CD4-positive, CD25-positive, alpha-beta regulatory T cell (primary cell): ENCODE measurements around the gene DLX1. TPM values are rescaled to one million over a fixed set of nuclear protein-coding genes. Genes with fewer than 3 reads are reported as not detected.

Experiments
- ATAC-seq, 2 donors: fragments of 150-1000 bp; cut with Tn5 transposase; one replicate each; pipeline ENCODE4 v1.10.0; 2021; ENCODE audit warnings: low read depth in 2 of 2, moderate number of reproducible peaks in 2 of 2, moderate library complexity in 1 of 2
- DNase-seq, 3 donors: peaks; one replicate each; pipeline versions ENCODE4 v3.0.0 to v3.0.0-alpha.2; 2012 to 2022; ENCODE audit warnings: mixed read lengths in 1 of 3
- H3K27ac ChIP-seq: one replicate; pipeline ENCODE4 v1.7.0; 2013; ENCODE audit warnings: mild to moderate bottlenecking, low read length; ENCODE audit not compliant: insufficient read depth, poor library complexity, severe bottlenecking
- H3K27me3 ChIP-seq: one replicate; pipeline ENCODE4 v1.7.0; 2013; ENCODE audit warnings: low read length; ENCODE audit not compliant: control insufficient read depth, insufficient read depth
- H3K36me3 ChIP-seq: one replicate; pipeline ENCODE4 v1.7.0; 2013; ENCODE audit warnings: mild to moderate bottlenecking, low read length, moderate library complexity; ENCODE audit not compliant: control insufficient read depth, insufficient read depth
- H3K4me1 ChIP-seq: 2 replicates; pipeline ENCODE4 v1.7.0; 2013; ENCODE audit warnings: mild to moderate bottlenecking, low read length; ENCODE audit not compliant: insufficient read depth, control insufficient read depth, poor library complexity, severe bottlenecking
- H3K4me3 ChIP-seq: one replicate; pipeline ENCODE4 v1.7.0; 2013; ENCODE audit warnings: low read depth, mild to moderate bottlenecking, low read length, moderate library complexity
- H3K9me3 ChIP-seq, 2 experiments: 1 replicate in 1 of 2; 2 replicates in 1 of 2; pipeline ENCODE4 v1.7.0; 2013; ENCODE audit warnings: low read length in 2 of 2, mild to moderate bottlenecking in 1 of 2, moderate library complexity in 1 of 2; ENCODE audit not compliant: control insufficient read depth in 2 of 2
- H3K27ac Mint-ChIP-seq, 3 donors: one replicate each; pipeline ENCODE4 v1.8.0; 2020 to 2022; ENCODE audit warnings: mild to moderate bottlenecking in 3 of 3, mixed read lengths in 3 of 3, moderate library complexity in 2 of 3
- H3K27me3 Mint-ChIP-seq: one replicate; pipeline ENCODE4 v1.8.0; 2022; ENCODE audit warnings: mild to moderate bottlenecking, mixed read lengths
- H3K36me3 Mint-ChIP-seq: one replicate; pipeline ENCODE4 v1.8.0; 2020; ENCODE audit warnings: mixed read lengths
- H3K4me1 Mint-ChIP-seq, 4 donors: one replicate each; pipeline ENCODE4 v1.8.0; 2020 to 2022; ENCODE audit warnings: mixed read lengths in 4 of 4, mild to moderate bottlenecking in 1 of 4
- H3K4me3 Mint-ChIP-seq, 4 donors: one replicate each; pipeline ENCODE4 v1.8.0; 2020 to 2022; ENCODE audit warnings: mild to moderate bottlenecking in 4 of 4, mixed read lengths in 4 of 4, moderate library complexity in 3 of 4
- H3K9me3 Mint-ChIP-seq, 7 donors: one replicate each; pipeline ENCODE4 v1.8.0; 2020 to 2022; ENCODE audit warnings: mixed read lengths in 7 of 7, mild to moderate bottlenecking in 3 of 7, moderate library complexity in 2 of 7
- polyA plus RNA-seq, 4 donors: library from polyadenylated mRNA; unstranded; fragments of 300-500 nt; fragmentation: Illumina TruSeq; gene quantifications; one replicate each; pipeline ENCODE4 v1.2.3, GENCODE V29; 2021
- total RNA-seq: library from RNA; stranded (reverse); gene quantifications from one replicate; pipeline ENCODE4 v1.2.3, GENCODE V29; 2022

DLX1 gene
- not detected for total RNA-seq
- not detected for polyA plus RNA-seq

DNA sequence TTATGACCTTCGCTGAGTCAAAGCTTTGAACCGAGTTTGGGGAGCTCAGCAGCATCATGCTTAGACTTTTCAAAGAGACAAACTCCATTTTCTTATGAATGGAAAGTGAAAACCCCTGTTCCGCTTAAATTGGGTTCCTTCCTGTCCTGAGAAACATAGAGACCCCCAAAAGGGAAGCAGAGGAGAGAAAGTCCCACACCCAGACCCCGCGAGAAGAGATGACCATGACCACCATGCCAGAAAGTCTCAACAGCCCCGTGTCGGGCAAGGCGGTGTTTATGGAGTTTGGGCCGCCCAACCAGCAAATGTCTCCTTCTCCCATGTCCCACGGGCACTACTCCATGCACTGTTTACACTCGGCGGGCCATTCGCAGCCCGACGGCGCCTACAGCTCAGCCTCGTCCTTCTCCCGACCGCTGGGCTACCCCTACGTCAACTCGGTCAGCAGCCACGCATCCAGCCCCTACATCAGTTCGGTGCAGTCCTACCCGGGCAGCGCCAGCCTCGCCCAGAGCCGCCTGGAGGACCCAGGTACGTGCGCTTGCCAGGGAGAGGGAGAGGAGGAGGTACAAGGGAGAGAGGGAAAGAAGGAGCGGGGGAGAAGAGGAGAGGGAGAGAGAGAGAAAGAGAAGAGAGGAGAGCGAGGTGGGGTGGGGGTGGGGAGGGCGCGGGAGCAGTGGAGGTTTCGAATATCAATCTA lies at the start of gene DLX1:
Gene DLX1, plus strand, starts transcription at position 48 of the 700 bp plus-strand sequence. Its CDS starts 171 bp downstream, at position 219.
- H3K4me1 ChIP-seq: peaks cover 61% of the 10 kb centered on the region
- H3K27ac ChIP-seq: no peak within 1 kb of the TSS
- Mint-ChIP-seq H3K9me3 (peaks cover 0 to 20% (median 6%) of the 10 kb centered on the region in 7 donors), H3K27ac (peak within 1 kb of the TSS in 1 of 3 donors; percentile 39), H3K4me3 (peak within 1 kb of the TSS; percentile 81 to 97 (median 90)), H3K27me3 (peaks cover 99% of the 10 kb centered on the region), H3K4me1 (peaks cover 25 to 78% (median 51%) of the 10 kb centered on the region in 4 donors), H3K36me3 (no peaks in the 10 kb centered on the region)
- peaks cover 0 to 18% of the 10 kb centered on the region in 2 experiments for H3K9me3 ChIP-seq
- no peaks in the 10 kb centered on the region for H3K36me3 ChIP-seq
- H3K4me3 ChIP-seq: peak within 1 kb of the TSS; percentile 68
- DNase-seq (no peak), ATAC-seq (no peak)
- H3K27me3 ChIP-seq: peaks cover 71% of the 10 kb centered on the region

DNA sequence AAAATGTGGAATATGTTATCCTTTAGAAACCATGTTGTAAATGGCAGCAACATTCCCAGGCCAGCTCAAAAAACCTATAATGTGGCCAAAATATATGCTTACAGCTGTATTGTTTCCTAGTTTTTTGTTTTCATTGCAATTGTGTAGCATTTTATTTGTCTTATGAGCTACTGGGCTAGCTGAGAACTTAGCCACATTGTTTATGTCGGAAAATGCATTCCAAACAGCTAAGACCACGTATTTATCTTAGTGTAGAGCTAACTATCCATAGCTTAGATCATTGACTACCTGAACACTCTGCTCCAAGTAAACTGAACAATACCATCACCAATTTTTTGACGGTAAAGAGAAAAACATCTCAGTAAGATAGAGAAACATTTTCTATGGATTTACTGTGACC lies 47.2 kb upstream of the DLX1 start:
- no peaks in the 10 kb centered on the region for H3K36me3 Mint-ChIP-seq
- no peaks in the 10 kb centered on the region for H3K9me3 Mint-ChIP-seq
- Histone ChIP-seq H3K4me3 (no peak overlapping the region), H3K4me1 (no peaks in the 10 kb centered on the region), H3K36me3 (no peaks in the 10 kb centered on the region), H3K27me3 (no peaks in the 10 kb centered on the region), H3K9me3 (no peaks in the 10 kb centered on the region), H3K27ac (no peak overlapping the region)
- H3K27me3 Mint-ChIP-seq: no peaks in the 10 kb centered on the region
- no peaks in the 10 kb centered on the region for H3K4me1 Mint-ChIP-seq
- no peak overlapping the region for H3K4me3 Mint-ChIP-seq
- ATAC-seq (no peak), DNase-seq (no peak)
- H3K27ac Mint-ChIP-seq: no peak overlapping the region

DNA sequence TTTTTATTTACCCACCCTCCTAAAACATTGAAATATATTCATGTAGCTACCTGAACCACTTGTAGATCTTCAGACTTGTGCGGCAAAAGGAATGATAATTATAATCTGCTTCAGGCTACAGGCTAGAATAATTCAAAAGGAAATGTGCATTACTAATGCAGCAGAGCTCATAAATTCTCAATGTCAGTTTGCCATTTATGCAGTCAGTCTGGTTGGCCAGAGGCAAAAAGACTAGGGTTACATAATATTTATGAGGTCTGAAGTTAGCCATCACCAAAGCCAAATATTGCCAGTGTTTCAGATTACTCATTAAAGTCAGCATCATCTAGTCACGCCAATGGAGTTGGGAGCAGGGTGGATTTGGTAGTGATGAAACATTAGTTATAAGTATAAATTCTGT lies 46.7 kb upstream of the DLX1 start:
- H3K4me1 ChIP-seq: no peaks in the 10 kb centered on the region
- no peaks in the 10 kb centered on the region for H3K9me3 ChIP-seq
- H3K36me3 Mint-ChIP-seq: no peaks in the 10 kb centered on the region
- no peak for DNase-seq
- H3K27ac ChIP-seq: no peak overlapping the region
- no peaks in the 10 kb centered on the region for H3K27me3 ChIP-seq
- H3K4me3 Mint-ChIP-seq: no peak overlapping the region
- no peak overlapping the region for H3K4me3 ChIP-seq
- no peak for ATAC-seq
- H3K4me1 Mint-ChIP-seq: no peaks in the 10 kb centered on the region
- no peaks in the 10 kb centered on the region for H3K9me3 Mint-ChIP-seq
- no peaks in the 10 kb centered on the region for H3K36me3 ChIP-seq
- H3K27ac Mint-ChIP-seq: no peak overlapping the region
- no peaks in the 10 kb centered on the region for H3K27me3 Mint-ChIP-seq

DNA sequence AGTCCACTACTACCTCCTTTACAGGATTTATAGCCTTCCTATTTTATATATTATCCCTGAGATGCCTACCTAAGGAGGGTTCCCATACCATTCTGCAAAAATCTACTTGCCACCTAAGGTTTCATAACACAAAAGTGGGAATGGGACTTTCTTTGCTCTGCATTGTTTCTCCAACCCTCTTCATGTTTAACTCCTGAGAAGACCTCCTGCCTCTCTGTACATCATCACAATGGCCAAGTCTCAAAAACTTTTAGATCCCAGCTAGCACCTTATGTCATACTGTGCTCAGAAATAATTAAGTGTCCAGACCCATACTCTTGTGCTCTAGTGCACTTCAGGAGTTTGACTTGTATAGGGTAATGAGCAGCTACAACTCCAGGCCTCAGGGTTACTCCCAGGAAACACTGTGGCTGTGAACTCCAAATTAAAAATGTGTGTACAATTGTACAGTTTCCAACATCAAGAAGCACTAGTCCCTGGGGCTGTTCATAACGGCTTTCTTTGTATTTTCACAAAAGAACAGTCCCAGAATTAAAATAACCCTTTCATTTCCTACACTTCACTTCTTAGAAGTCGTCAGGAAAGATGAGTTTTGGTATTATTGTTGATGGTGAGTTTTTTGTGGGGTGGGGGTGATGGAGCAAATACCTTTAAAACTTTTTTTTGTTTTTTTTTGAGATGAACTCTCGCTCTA lies 46.1 kb upstream of the DLX1 start:
- ATAC-seq (no peak), DNase-seq (no peak)
- Mint-ChIP-seq H3K9me3 (no peaks in the 10 kb centered on the region), H3K27ac (no peak overlapping the region), H3K4me3 (no peak overlapping the region), H3K36me3 (no peaks in the 10 kb centered on the region), H3K27me3 (no peaks in the 10 kb centered on the region), H3K4me1 (no peaks in the 10 kb centered on the region)
- H3K4me3 ChIP-seq: no peak overlapping the region
- H3K4me1 ChIP-seq: no peaks in the 10 kb centered on the region
- no peak overlapping the region for H3K27ac ChIP-seq
- H3K36me3 ChIP-seq: no peaks in the 10 kb centered on the region
- H3K27me3 ChIP-seq: no peaks in the 10 kb centered on the region
- H3K9me3 ChIP-seq: no peaks in the 10 kb centered on the region

DNA sequence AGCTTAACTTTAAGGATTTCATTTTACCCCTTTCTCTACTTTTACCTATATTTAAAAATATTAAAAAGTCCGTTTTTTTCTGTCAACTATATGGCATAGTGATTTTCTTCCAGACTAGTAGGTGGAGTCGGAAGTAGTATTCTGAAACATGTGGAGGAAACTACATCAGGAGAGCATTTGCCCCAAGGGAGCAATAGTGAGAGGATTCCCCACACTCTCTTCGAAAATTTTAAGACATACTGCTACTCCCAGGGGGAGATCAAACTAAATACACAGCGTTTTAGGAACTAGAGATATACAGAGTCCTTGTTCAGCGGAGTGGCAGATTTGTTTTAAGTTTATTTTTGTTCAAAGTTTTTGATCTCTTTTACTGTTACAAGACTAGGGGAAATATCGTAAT lies 45.0 kb upstream of the DLX1 start:
- Mint-ChIP-seq H3K27ac (no peak overlapping the region), H3K4me1 (no peaks in the 10 kb centered on the region), H3K36me3 (no peaks in the 10 kb centered on the region), H3K9me3 (no peaks in the 10 kb centered on the region), H3K4me3 (no peak overlapping the region), H3K27me3 (no peaks in the 10 kb centered on the region)
- H3K27me3 ChIP-seq: no peaks in the 10 kb centered on the region
- no peaks in the 10 kb centered on the region for H3K4me1 ChIP-seq
- H3K27ac ChIP-seq: no peak overlapping the region
- ATAC-seq (no peak), DNase-seq (no peak)
- H3K36me3 ChIP-seq: no peaks in the 10 kb centered on the region
- no peak overlapping the region for H3K4me3 ChIP-seq
- no peaks in the 10 kb centered on the region for H3K9me3 ChIP-seq

DNA sequence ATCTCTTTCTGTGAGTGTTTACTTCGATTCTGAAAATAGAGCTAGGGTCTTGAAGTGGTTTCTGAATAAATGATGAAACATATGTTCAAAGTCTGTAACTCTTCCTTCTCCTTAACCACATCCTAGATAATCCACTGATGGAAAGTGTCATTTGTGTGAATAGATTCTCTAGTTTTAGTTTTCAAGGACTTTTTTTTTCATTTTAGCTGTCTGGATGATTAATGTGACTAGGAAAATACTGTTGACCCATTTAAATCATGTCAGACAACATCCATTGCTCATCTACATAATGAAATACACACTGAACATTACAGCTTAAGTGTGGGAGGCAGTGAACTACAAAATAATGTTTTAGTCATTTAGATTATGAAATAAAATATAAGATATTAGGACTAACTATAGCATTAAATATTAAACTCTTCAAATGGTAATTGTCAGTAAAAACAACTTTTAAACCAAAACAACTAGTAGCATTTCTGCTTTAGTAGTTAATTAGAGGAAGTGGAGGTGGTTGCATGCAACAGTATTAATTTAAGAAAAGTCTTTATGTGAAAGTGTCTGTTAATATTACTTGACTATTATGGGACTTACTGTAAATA lies 39.1 kb upstream of the DLX1 start:
- Mint-ChIP-seq H3K4me3 (no peak overlapping the region), H3K4me1 (peaks cover 0 to 4% (median 1%) of the 10 kb centered on the region in 4 donors), H3K27ac (no peak overlapping the region), H3K36me3 (no peaks in the 10 kb centered on the region), H3K9me3 (no peaks in the 10 kb centered on the region), H3K27me3 (no peaks in the 10 kb centered on the region)
- no peaks in the 10 kb centered on the region for H3K27me3 ChIP-seq
- no peaks in the 10 kb centered on the region for H3K4me1 ChIP-seq
- H3K36me3 ChIP-seq: no peaks in the 10 kb centered on the region
- ATAC-seq (no peak), DNase-seq (no peak)
- no peaks in the 10 kb centered on the region for H3K9me3 ChIP-seq
- H3K27ac ChIP-seq: no peak overlapping the region
- H3K4me3 ChIP-seq: no peak overlapping the region

DNA sequence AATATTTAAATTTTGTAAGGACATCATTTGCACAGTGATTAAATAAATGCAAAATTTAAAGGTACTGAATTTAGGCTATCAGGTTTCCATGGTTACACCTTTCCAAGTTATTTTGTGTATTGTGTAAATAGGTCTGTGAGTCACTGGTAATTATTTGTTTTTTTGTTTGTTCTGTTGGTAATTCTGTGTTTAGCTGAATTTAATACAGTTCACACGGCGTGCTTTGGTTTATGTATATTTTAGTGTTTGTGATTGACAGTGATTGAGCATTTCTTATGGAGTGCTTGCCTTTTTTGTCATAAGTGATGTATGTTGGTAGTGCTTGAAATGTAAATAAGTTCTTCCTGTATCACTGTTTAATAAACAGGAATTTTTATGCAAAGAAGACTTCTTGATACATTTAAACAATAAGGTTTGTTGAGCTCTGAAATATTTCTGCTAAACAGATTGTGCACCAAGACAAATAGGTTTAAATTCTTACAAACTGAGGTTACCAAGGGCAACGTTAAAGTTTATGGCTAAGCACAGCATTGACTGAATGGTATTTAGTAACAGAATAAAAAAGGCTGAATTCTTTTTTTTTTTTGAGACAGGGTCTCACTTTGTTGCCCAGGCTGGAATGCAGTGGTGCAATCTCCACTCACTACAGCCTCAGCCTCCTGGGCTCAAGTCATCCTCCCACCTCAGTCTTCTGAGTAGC lies 38.3 kb upstream of the DLX1 start:
- H3K27ac ChIP-seq: no peak overlapping the region
- no peak for DNase-seq
- H3K27ac Mint-ChIP-seq: no peak overlapping the region
- no peaks in the 10 kb centered on the region for H3K27me3 ChIP-seq
- H3K4me1 ChIP-seq: no peaks in the 10 kb centered on the region
- H3K4me1 Mint-ChIP-seq: peaks cover 0 to 4% (median 1%) of the 10 kb centered on the region in 4 donors
- no peaks in the 10 kb centered on the region for H3K9me3 ChIP-seq
- no peak overlapping the region for H3K4me3 ChIP-seq
- H3K36me3 ChIP-seq: no peaks in the 10 kb centered on the region
- H3K27me3 Mint-ChIP-seq: no peaks in the 10 kb centered on the region
- H3K36me3 Mint-ChIP-seq: no peaks in the 10 kb centered on the region
- ATAC-seq: no peak
- H3K9me3 Mint-ChIP-seq: no peaks in the 10 kb centered on the region
- H3K4me3 Mint-ChIP-seq: no peak overlapping the region
